ENCODE data around the gene ACTRT2. TPM values are rescaled to one million over a fixed set of nuclear protein-coding genes. Genes with fewer than 3 reads are reported as not detected.

The ACTRT2 gene
- total and polyA plus RNA-seq, 2 of the 8 experiments (the other 6 are each of a cell fraction or from before 2014, with no cell fraction given): not detected

GRCh38 chr1:3033040-3033789, 11.9 kb downstream of the ACTRT2 start (continued):
- no peak for TF ChIP-seq FOSL1 (IDR thresholded peaks at IDR 0.05; ENCODE audit: insufficient read depth, low read depth, low read length)
- TF ChIP-seq TBP (IDR thresholded peaks at IDR 0.05; ENCODE audit: low read depth, low read length): no peak
- no peak for TF ChIP-seq POLR2AphosphoS5 (IDR thresholded peaks at IDR 0.05; ENCODE audit: low read depth, low read length)
- no peak for TF ChIP-seq RNF2 (IDR thresholded peaks at IDR 0.05; ENCODE audit: borderline replicate concordance, low read depth, low read length, missing control alignments, poor library complexity, severe bottlenecking)
- TF ChIP-seq POLR2A (IDR thresholded peaks at IDR 0.05; ENCODE audit: control extremely low read depth in 1 of 2, low read depth in 2 of 2, low read length in 2 of 2): no peak

All from H1 (cell line).